Stimulated activated CD8-positive, alpha-beta memory T cell treated with anti-CD3 and anti-CD28 coated beads, Interleukin-15, amount 100 ng/mL, for 24 hours (primary cell): ENCODE results near the gene ACBD4.

Source experiments
- DNase-seq: peaks from one replicate; pipeline ENCODE4 v3.0.0-alpha.2; 2020; ENCODE audit warnings: low read depth

ACBD4 gene

GRCh38 chr17:45135192-45135977 lies at the start of gene ACBD4:
Gene ACBD4 (plus strand): TSS chr17:45135687. CDS start chr17:45136145, 458 bp downstream.
- peak; percentile 98 for DNase-seq

- DNase-seq = no peak
Observed at GRCh38 chr17:45086391-45086790, 49.1 kb upstream of the ACBD4 start.

- DNase-seq = no peak
Observed at GRCh38 chr17:45086865-45087503, 48.5 kb upstream of the ACBD4 start.

- DNase-seq = no peak
Observed at GRCh38 chr17:45087504-45087975, 47.9 kb upstream of the ACBD4 start.

- DNase-seq = no peak
Observed at GRCh38 chr17:45087978-45088377, 47.5 kb upstream of the ACBD4 start.

GRCh38 chr17:45088741-45089140 lies 46.7 kb upstream of the ACBD4 start:
- no peak for DNase-seq

GRCh38 chr17:45090711-45091110 lies 44.8 kb upstream of the ACBD4 start:
- DNase-seq = no peak

GRCh38 chr17:45091778-45092425 lies 43.6 kb upstream of the ACBD4 start:
- DNase-seq = no peak

- no peak for DNase-seq
Observed at GRCh38 chr17:45092911-45093430, 42.5 kb upstream of the ACBD4 start.

- no peak for DNase-seq
Observed at GRCh38 chr17:45093444-45094110, 41.9 kb upstream of the ACBD4 start.

GRCh38 chr17:45096141-45096540 lies 39.3 kb upstream of the ACBD4 start:
- no peak for DNase-seq

GRCh38 chr17:45096926-45097325 lies 38.6 kb upstream of the ACBD4 start:
- DNase-seq = no peak

- DNase-seq = no peak
Observed at GRCh38 chr17:45098081-45098868, 37.2 kb upstream of the ACBD4 start.

GRCh38 chr17:45098869-45099616 lies 36.4 kb upstream of the ACBD4 start:
- peak; percentile 30 for DNase-seq

- no peak for DNase-seq
Observed at GRCh38 chr17:45101546-45101882, 34.0 kb upstream of the ACBD4 start.

GRCh38 chr17:45101883-45102811 lies 33.3 kb upstream of the ACBD4 start:
- DNase-seq = no peak

- no peak for DNase-seq
Observed at GRCh38 chr17:45102856-45103255, 32.6 kb upstream of the ACBD4 start.

GRCh38 chr17:45103269-45103795 lies 32.2 kb upstream of the ACBD4 start:
- no peak for DNase-seq

- no peak for DNase-seq
Observed at GRCh38 chr17:45104029-45104428, 31.5 kb upstream of the ACBD4 start.
